GM12878 (cell line): Measurements from ENCODE around the gene TSNAX.

Experiments
- CEBPB ChIP-seq, 2 experiments: fragments of 150-350 bp in 1 of 2; IDR thresholded peaks; 2 replicates each; pipeline ENCODE4 v1.6.1; 2012 to 2014; ENCODE audit warnings: low read depth in 2 of 2, low read length in 2 of 2, borderline replicate concordance in 1 of 2, inconsistent platforms in 1 of 2
- CREB1 ChIP-seq: IDR thresholded peaks from 2 replicates; pipeline ENCODE4 v1.6.1; 2012; ENCODE audit warnings: low read depth, mild to moderate bottlenecking, inconsistent platforms
- DPF2 ChIP-seq: fragments of 450-650 bp; IDR thresholded peaks from 2 replicates; pipeline ENCODE4 v1.6.1; 2017; ENCODE audit warnings: mild to moderate bottlenecking
- EED ChIP-seq: sonication (generic); IDR thresholded peaks from 2 replicates; pipeline ENCODE4 v1.6.1; 2016; ENCODE audit warnings: antibody characterized with exemption, low read depth
- GABPA ChIP-seq: IDR thresholded peaks from 2 replicates; pipeline ENCODE4 v1.6.1; 2014; ENCODE audit warnings: antibody characterized with exemption, low read depth, mild to moderate bottlenecking, inconsistent platforms
- HDAC2 ChIP-seq: fragments of 200-600 bp; sonication (generic); IDR thresholded peaks from 2 replicates; pipeline ENCODE4 v1.6.1; 2017
- JUNB ChIP-seq: IDR thresholded peaks from 2 replicates; pipeline ENCODE4 v1.6.1; 2016; ENCODE audit warnings: antibody characterized with exemption, mild to moderate bottlenecking
- NBN ChIP-seq: fragments of 450-650 bp; IDR thresholded peaks from 2 replicates; pipeline ENCODE4 v1.6.1; 2016
- SIX5 ChIP-seq: IDR thresholded peaks from 2 replicates; pipeline ENCODE4 v1.6.1; 2011; ENCODE audit warnings: mild to moderate bottlenecking, low read depth, low read length, moderate library complexity; ENCODE audit not compliant: severe bottlenecking
- SP1 ChIP-seq: IDR thresholded peaks from one replicate; pipeline ENCODE4 v1.6.1; 2011; ENCODE audit warnings: low read depth, low read length
- TAF1 ChIP-seq: IDR thresholded peaks from 2 replicates; pipeline ENCODE4 v1.6.1; 2011; ENCODE audit warnings: mild to moderate bottlenecking, low read depth, low read length, borderline replicate concordance
- YBX1 ChIP-seq: fragments of 450-650 bp; IDR thresholded peaks from 2 replicates; pipeline ENCODE4 v1.6.1; 2016; ENCODE audit warnings: antibody characterized with exemption
- TF ChIP-seq, protein P1 (sequence below): IDR thresholded peaks from 2 replicates; pipeline ENCODE4 v1.6.1; 2011; ENCODE audit warnings: mild to moderate bottlenecking, low read depth, low read length, moderate library complexity; ENCODE audit not compliant: insufficient replicate concordance

DNA sequence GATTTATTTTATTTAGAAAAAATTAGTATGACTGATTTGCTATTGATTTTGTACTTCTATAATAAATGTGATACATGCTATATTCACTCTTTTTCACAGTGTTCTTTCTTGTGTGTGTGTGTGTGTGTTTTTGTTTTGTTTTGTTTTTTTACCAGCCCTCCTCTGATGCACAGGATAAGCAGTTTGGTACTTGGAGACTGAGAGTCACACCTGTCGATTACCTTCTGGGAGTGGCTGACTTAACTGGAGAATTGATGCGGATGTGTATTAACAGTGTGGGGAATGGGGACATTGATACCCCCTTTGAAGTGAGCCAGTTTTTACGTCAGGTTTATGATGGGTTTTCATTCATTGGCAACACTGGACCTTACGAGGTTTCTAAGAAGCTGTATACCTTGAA is 35.9 kb downstream of the TSNAX start:
- TF ChIP-seq GABPA (no peak), EED (no peak), JUNB (no peak), HDAC2 (no peak), SP1 (no peak), YBX1 (no peak), CEBPB (IDR thresholded peaks at IDR 0.05; ENCODE audit: borderline replicate concordance in 1 of 2, low read depth in 2 of 2, low read length in 2 of 2) (no peak), TAF1 (no peak), DPF2 (no peak), SIX5 (no peak), CREB1 (no peak), NBN (no peak)
- TF ChIP-seq, protein P1, sequence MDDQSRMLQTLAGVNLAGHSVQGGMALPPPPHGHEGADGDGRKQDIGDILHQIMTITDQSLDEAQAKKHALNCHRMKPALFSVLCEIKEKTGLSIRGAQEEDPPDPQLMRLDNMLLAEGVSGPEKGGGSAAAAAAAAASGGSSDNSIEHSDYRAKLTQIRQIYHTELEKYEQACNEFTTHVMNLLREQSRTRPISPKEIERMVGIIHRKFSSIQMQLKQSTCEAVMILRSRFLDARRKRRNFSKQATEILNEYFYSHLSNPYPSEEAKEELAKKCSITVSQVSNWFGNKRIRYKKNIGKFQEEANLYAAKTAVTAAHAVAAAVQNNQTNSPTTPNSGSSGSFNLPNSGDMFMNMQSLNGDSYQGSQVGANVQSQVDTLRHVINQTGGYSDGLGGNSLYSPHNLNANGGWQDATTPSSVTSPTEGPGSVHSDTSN = no peak
